Liver (tissue), 9 donors: Measurements from ENCODE around the gene ALCAM. TPM values are rescaled to one million over a fixed set of nuclear protein-coding genes. Genes with fewer than 3 reads are reported as not detected.

Source experiments
- DNase-seq: peaks from one replicate; pipeline ENCODE4 v3.0.0-alpha.2; 2017; ENCODE audit warnings: low spot score
- H3K27ac ChIP-seq, 2 donors: one replicate each; pipeline ENCODE4 v1.7.0; 2013; ENCODE audit warnings: inconsistent platforms in 2 of 2, low read length in 2 of 2, control low read depth in 1 of 2, low read depth in 1 of 2, mild to moderate bottlenecking in 1 of 2
- H3K27me3 ChIP-seq, 4 donors: one replicate each; pipeline versions ENCODE4 v1.6.1 to v1.7.0; 2013; ENCODE audit warnings: low read length in 3 of 4, inconsistent platforms in 1 of 4, mild to moderate bottlenecking in 1 of 4, moderate library complexity in 1 of 4; ENCODE audit not compliant: control insufficient read depth in 4 of 4, insufficient read depth in 4 of 4
- H3K36me3 ChIP-seq, 4 donors: one replicate each; pipeline versions ENCODE4 v1.6.1 to v1.7.0; 2013; ENCODE audit warnings: low read length in 3 of 4, mild to moderate bottlenecking in 3 of 4, low read depth in 1 of 4, moderate library complexity in 1 of 4; ENCODE audit not compliant: control insufficient read depth in 4 of 4, insufficient read depth in 3 of 4
- H3K4me1 ChIP-seq, 4 donors: one replicate each; pipeline versions ENCODE4 v1.6.1 to v1.7.0; 2013; ENCODE audit warnings: low read length in 3 of 4, mild to moderate bottlenecking in 3 of 4, moderate library complexity in 1 of 4; ENCODE audit not compliant: control insufficient read depth in 4 of 4, insufficient read depth in 4 of 4
- H3K4me3 ChIP-seq, 3 donors: one replicate each; pipeline versions ENCODE4 v1.6.1 to v1.7.0; 2013; ENCODE audit warnings: low read length in 3 of 3, control low read depth in 1 of 3, low read depth in 1 of 3, mild to moderate bottlenecking in 1 of 3
- H3K9ac ChIP-seq, 2 donors: one replicate each; pipeline ENCODE4 v1.7.0; 2013; ENCODE audit warnings: low read length in 2 of 2, mild to moderate bottlenecking in 2 of 2, moderate library complexity in 2 of 2, control low read depth in 1 of 2, low read depth in 1 of 2
- H3K9me3 ChIP-seq, 4 donors: one replicate each; pipeline versions ENCODE4 v1.6.1 to v1.7.0; 2013; ENCODE audit warnings: low read length in 3 of 4; ENCODE audit not compliant: control insufficient read depth in 4 of 4
- EGR1 ChIP-seq, 2 donors: IDR thresholded peaks; 2 replicates each; pipeline ENCODE4 v1.6.1; 2016 to 2018; ENCODE audit warnings: antibody characterized with exemption in 2 of 2, low read depth in 2 of 2
- FOXA1 ChIP-seq: IDR thresholded peaks from 2 replicates; pipeline ENCODE4 v1.6.1; 2016; ENCODE audit warnings: antibody characterized with exemption
- FOXA2 ChIP-seq: IDR thresholded peaks from 2 replicates; pipeline ENCODE4 v1.6.1; 2016; ENCODE audit warnings: antibody characterized with exemption
- GABPA ChIP-seq, 2 donors: IDR thresholded peaks in 1 of 2; conservative IDR thresholded peaks in 1 of 2; 2 replicates each; pipeline ENCODE4 v1.6.1; 2016; ENCODE audit warnings: antibody characterized with exemption in 2 of 2, mild to moderate bottlenecking in 1 of 2, moderate library complexity in 1 of 2
- HNF4A ChIP-seq, 2 donors: conservative IDR thresholded peaks; 2 replicates each; pipeline ENCODE4 v1.6.1; 2016; ENCODE audit warnings: antibody characterized with exemption in 2 of 2, mild to moderate bottlenecking in 2 of 2
- JUND ChIP-seq, 2 donors: IDR thresholded peaks; 2 replicates each; pipeline ENCODE4 v1.6.1; 2016; ENCODE audit warnings: antibody characterized with exemption in 2 of 2
- NR2F2 ChIP-seq: IDR thresholded peaks from 2 replicates; pipeline ENCODE4 v1.6.1; 2016; ENCODE audit warnings: antibody characterized with exemption
- RAD21 ChIP-seq, 2 donors: IDR thresholded peaks; 2 replicates each; pipeline ENCODE4 v1.6.1; 2016; ENCODE audit warnings: antibody characterized with exemption in 2 of 2, mild to moderate bottlenecking in 2 of 2
- RXRA ChIP-seq, 2 donors: IDR thresholded peaks; 2 replicates each; pipeline ENCODE4 v1.6.1; 2017 to 2018; ENCODE audit warnings: antibody characterized with exemption in 2 of 2, mild to moderate bottlenecking in 1 of 2
- SP1 ChIP-seq: IDR thresholded peaks from 2 replicates; pipeline ENCODE4 v1.6.1; 2018; ENCODE audit warnings: antibody characterized with exemption, mild to moderate bottlenecking
- WGBS: extraction: QIAGEN DNeasy Blood & Tissue Kit; methylation state at CpG from one replicate; pipeline ENCODE4 v1.1.7; 2013; 5-methylcytosine and 5-hydroxymethylcytosine counted together
- polyA plus RNA-seq, 2 donors: library from polyadenylated mRNA; stranded (reverse) in 1 of 2; unstranded in 1 of 2; fragments of 200-250 nt in 1 of 2; fragments of >200 nt in 1 of 2; fragmentation: Nextera tagmentation in 1 of 2; extraction: Ambion mirVana in 1 of 2; gene quantifications; one replicate each; pipeline versions ENCODE4 v1.2.1 to v1.2.3, GENCODE V29; 2013 to 2015
- total RNA-seq, 2 donors: library from RNA; depleted of rRNA; stranded (reverse); fragments of >200 nt; gene quantifications; one replicate each; pipeline ENCODE4 v1.2.3, GENCODE V29; 2014
- TF ChIP-seq, protein P1 (sequence below): IDR thresholded peaks from 2 replicates; pipeline ENCODE4 v1.6.1; 2016; ENCODE audit warnings: antibody characterized with exemption
- TF ChIP-seq, protein P2 (sequence below): IDR thresholded peaks from 2 replicates; pipeline ENCODE4 v1.6.1; 2016; ENCODE audit warnings: antibody characterized with exemption, mild to moderate bottlenecking
- TF ChIP-seq, protein P3 (sequence below): IDR thresholded peaks from 2 replicates; pipeline ENCODE4 v1.6.1; 2016; ENCODE audit warnings: antibody characterized with exemption
- TF ChIP-seq, protein P4 (sequence below): IDR thresholded peaks from 2 replicates; pipeline ENCODE4 v1.6.1; 2016; ENCODE audit warnings: antibody characterized with exemption
- donor health status: healthy.
- donor health status: healthy.
- donor health status: healthy.
- donor health status: healthy.
- donor health status: healthy.

Gene ALCAM
- total and polyA plus RNA-seq, 4 donors, result 14.2 to 62.0 (median 32.3) TPM

DNA sequence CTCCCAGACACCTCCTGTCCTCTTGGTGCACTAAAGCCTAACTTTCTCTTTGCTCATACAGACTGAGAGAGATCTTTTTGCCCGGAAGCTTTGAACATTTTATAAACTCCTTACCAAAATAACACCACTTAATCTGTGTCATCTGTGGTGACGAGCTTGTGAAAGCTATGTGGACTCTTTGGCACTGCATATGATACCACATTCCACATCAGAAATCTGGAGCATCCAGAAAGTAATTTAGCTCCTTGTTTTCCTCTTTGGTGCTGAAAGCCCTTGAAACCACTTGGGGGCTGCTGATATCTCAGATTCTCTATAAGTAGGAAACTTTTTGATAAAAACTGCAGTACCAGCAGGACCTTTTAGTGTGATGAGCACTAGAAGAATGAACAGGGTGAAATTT lies 128.3 kb downstream of the ALCAM start (continued):
- TF ChIP-seq, protein P1, sequence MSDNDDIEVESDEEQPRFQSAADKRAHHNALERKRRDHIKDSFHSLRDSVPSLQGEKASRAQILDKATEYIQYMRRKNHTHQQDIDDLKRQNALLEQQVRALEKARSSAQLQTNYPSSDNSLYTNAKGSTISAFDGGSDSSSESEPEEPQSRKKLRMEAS, result no peak

DNA sequence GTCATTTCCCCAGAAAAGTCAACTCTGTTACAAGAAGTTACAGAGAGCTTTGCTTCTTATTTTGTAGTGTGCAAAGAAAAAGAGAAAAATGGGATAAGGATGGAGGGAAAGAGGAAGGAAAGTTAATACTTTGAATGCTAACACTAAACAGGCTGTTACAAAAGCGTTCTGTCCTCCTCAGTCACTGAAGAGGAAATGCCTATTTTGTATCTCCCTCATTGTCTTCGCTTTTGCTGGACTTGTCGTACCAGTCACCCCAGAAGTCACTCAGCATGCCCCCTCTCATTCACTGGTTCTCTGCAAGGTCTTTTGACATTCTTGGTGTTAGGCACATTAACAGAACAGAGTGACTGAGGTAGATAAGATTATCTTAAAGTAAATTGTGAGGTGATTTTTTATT lies 129.6 kb downstream of the ALCAM start:
- Histone ChIP-seq H3K36me3 (no peaks in the 10 kb centered on the region), H3K9me3 (no peaks in the 10 kb centered on the region), H3K27ac (no peak overlapping the region), H3K27me3 (no peaks in the 10 kb centered on the region), H3K4me3 (no peak overlapping the region), H3K4me1 (peaks cover 2 to 35% (median 13%) of the 10 kb centered on the region in 4 donors), H3K9ac (no peak overlapping the region)
- no peak for TF ChIP-seq HNF4A (conservative IDR thresholded peaks at IDR 0.05)
- TF ChIP-seq, protein P1, result no peak
- TF ChIP-seq FOXA1, result no peak
- TF ChIP-seq EGR1 (IDR thresholded peaks at IDR 0.05; ENCODE audit: low read depth in 2 of 2), result no peak
- no peak for TF ChIP-seq FOXA2
- TF ChIP-seq JUND (IDR thresholded peaks at IDR 0.05), result no peak
- TF ChIP-seq GABPA (IDR thresholded peaks at IDR 0.05 in 1 of 2, conservative IDR thresholded peaks at IDR 0.05 in 1 of 2), result no peak
- TF ChIP-seq RXRA (IDR thresholded peaks at IDR 0.05), result no peak
- TF ChIP-seq, protein P2, sequence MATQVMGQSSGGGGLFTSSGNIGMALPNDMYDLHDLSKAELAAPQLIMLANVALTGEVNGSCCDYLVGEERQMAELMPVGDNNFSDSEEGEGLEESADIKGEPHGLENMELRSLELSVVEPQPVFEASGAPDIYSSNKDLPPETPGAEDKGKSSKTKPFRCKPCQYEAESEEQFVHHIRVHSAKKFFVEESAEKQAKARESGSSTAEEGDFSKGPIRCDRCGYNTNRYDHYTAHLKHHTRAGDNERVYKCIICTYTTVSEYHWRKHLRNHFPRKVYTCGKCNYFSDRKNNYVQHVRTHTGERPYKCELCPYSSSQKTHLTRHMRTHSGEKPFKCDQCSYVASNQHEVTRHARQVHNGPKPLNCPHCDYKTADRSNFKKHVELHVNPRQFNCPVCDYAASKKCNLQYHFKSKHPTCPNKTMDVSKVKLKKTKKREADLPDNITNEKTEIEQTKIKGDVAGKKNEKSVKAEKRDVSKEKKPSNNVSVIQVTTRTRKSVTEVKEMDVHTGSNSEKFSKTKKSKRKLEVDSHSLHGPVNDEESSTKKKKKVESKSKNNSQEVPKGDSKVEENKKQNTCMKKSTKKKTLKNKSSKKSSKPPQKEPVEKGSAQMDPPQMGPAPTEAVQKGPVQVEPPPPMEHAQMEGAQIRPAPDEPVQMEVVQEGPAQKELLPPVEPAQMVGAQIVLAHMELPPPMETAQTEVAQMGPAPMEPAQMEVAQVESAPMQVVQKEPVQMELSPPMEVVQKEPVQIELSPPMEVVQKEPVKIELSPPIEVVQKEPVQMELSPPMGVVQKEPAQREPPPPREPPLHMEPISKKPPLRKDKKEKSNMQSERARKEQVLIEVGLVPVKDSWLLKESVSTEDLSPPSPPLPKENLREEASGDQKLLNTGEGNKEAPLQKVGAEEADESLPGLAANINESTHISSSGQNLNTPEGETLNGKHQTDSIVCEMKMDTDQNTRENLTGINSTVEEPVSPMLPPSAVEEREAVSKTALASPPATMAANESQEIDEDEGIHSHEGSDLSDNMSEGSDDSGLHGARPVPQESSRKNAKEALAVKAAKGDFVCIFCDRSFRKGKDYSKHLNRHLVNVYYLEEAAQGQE, result no peak
- no peak for TF ChIP-seq RAD21 (IDR thresholded peaks at IDR 0.05)
- no peak for TF ChIP-seq NR2F2
- TF ChIP-seq, protein P3, sequence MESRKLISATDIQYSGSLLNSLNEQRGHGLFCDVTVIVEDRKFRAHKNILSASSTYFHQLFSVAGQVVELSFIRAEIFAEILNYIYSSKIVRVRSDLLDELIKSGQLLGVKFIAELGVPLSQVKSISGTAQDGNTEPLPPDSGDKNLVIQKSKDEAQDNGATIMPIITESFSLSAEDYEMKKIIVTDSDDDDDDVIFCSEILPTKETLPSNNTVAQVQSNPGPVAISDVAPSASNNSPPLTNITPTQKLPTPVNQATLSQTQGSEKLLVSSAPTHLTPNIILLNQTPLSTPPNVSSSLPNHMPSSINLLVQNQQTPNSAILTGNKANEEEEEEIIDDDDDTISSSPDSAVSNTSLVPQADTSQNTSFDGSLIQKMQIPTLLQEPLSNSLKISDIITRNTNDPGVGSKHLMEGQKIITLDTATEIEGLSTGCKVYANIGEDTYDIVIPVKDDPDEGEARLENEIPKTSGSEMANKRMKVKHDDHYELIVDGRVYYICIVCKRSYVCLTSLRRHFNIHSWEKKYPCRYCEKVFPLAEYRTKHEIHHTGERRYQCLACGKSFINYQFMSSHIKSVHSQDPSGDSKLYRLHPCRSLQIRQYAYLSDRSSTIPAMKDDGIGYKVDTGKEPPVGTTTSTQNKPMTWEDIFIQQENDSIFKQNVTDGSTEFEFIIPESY, result no peak
- TF ChIP-seq SP1, result no peak
- TF ChIP-seq, protein P4, sequence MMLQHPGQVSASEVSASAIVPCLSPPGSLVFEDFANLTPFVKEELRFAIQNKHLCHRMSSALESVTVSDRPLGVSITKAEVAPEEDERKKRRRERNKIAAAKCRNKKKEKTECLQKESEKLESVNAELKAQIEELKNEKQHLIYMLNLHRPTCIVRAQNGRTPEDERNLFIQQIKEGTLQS, result no peak
- WGBS, result 91% methylated on average over 3 of the region's 3 CpGs
- no peak for DNase-seq

DNA sequence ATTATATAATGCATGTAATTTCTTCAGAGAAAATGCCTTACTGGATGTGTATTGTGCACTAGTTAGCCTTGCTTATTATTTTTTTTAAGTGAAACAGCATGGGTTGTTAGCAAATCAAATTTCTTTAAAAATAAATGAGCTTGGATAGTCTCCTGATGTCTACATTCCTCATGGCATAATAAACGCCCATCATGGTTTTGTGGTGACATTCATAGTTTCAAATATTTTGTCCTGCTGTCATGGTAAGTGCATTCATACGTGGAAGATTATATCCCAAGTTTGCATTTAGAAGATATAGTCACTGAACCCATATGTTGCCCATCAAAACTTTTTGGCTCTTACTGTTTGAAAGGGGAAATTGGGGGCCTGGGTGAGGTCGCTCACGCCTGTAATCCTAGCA lies 130.7 kb downstream of the ALCAM start:
- no peaks in the 10 kb centered on the region for H3K27me3 ChIP-seq
- no peak overlapping the region for H3K27ac ChIP-seq
- H3K4me1 ChIP-seq, result peaks cover 5 to 45% (median 19%) of the 10 kb centered on the region in 4 donors
- no peak overlapping the region for H3K9ac ChIP-seq
- WGBS, result 80% methylated on average over 4 of the region's 4 CpGs
- H3K36me3 ChIP-seq, result no peaks in the 10 kb centered on the region
- H3K4me3 ChIP-seq, result no peak overlapping the region
- no peaks in the 10 kb centered on the region for H3K9me3 ChIP-seq
- no peak for DNase-seq
- TF ChIP-seq, protein P2, result no peak
- TF ChIP-seq FOXA2, result no peak
- TF ChIP-seq, protein P1, result no peak
- TF ChIP-seq GABPA (IDR thresholded peaks at IDR 0.05 in 1 of 2, conservative IDR thresholded peaks at IDR 0.05 in 1 of 2), result no peak
- TF ChIP-seq, protein P3, result no peak
- no peak for TF ChIP-seq EGR1 (IDR thresholded peaks at IDR 0.05; ENCODE audit: low read depth in 2 of 2)
- no peak for TF ChIP-seq RXRA (IDR thresholded peaks at IDR 0.05)
- TF ChIP-seq HNF4A (conservative IDR thresholded peaks at IDR 0.05), result no peak
